ENCODE results near the gene CCDC85C.

Gene CCDC85C

GRCh38 chr14:99518441-99519346 is 85.3 kb downstream of the CCDC85C start:
- DNase-seq (ENCODE audit: insufficient read length, low spot score): peak; percentile 95
- TF ChIP-seq TAF1 (IDR thresholded peaks at IDR 0.05; ENCODE audit: low read depth, low read length) (no peak), SPI1 (IDR thresholded peaks at IDR 0.05; ENCODE audit: low read depth, low read length) (no peak), POLR2AphosphoS5 (IDR thresholded peaks at IDR 0.05; ENCODE audit: low read depth, low read length) (no peak), POLR2A (IDR thresholded peaks at IDR 0.05; ENCODE audit: low read depth, low read length) (no peak), PAX5 (IDR thresholded peaks at IDR 0.05; ENCODE audit: insufficient read depth, low read length, severe bottlenecking) (no peak)
- peak; percentile 93 for FAIRE-seq

GRCh38 chr14:99517643-99518381 is 86.2 kb downstream of the CCDC85C start:
- FAIRE-seq: no peak

GRCh38 chr14:99516871-99517642 is 87.0 kb downstream of the CCDC85C start:
- no peak for FAIRE-seq
- TF ChIP-seq POLR2AphosphoS5 (IDR thresholded peaks at IDR 0.05; ENCODE audit: low read depth, low read length) (no peak), POU2F2 (IDR thresholded peaks at IDR 0.05; ENCODE audit: low read depth, low read length) (no peak), TAF1 (IDR thresholded peaks at IDR 0.05; ENCODE audit: low read depth, low read length) (no peak), POLR2A (IDR thresholded peaks at IDR 0.05; ENCODE audit: low read depth, low read length) (no peak)
- peak; percentile 9 for DNase-seq (ENCODE audit: insufficient read length, low spot score)

More at GRCh38 chr14:99517643-99518381, 86.2 kb downstream of the CCDC85C start:
- no peak for TF ChIP-seq POLR2A (IDR thresholded peaks at IDR 0.05; ENCODE audit: low read depth, low read length)
- TF ChIP-seq POU2F2 (IDR thresholded peaks at IDR 0.05; ENCODE audit: low read depth, low read length): no peak
- TF ChIP-seq SPI1 (IDR thresholded peaks at IDR 0.05; ENCODE audit: low read depth, low read length): no peak
- TF ChIP-seq POLR2AphosphoS5 (IDR thresholded peaks at IDR 0.05; ENCODE audit: low read depth, low read length): no peak
- TF ChIP-seq PAX5 (IDR thresholded peaks at IDR 0.05; ENCODE audit: insufficient read depth, low read length, severe bottlenecking): no peak
- no peak for TF ChIP-seq TAF1 (IDR thresholded peaks at IDR 0.05; ENCODE audit: low read depth, low read length)
- no peak for DNase-seq (ENCODE audit: insufficient read length, low spot score)

- no peak for FAIRE-seq
- no peak for TF ChIP-seq POLR2A (IDR thresholded peaks at IDR 0.05; ENCODE audit: low read depth, low read length)
- TF ChIP-seq POLR2AphosphoS5 (IDR thresholded peaks at IDR 0.05; ENCODE audit: low read depth, low read length): no peak
- no peak for TF ChIP-seq POU2F2 (IDR thresholded peaks at IDR 0.05; ENCODE audit: low read depth, low read length)
- no peak for TF ChIP-seq SPI1 (IDR thresholded peaks at IDR 0.05; ENCODE audit: low read depth, low read length)
- no peak for TF ChIP-seq TAF1 (IDR thresholded peaks at IDR 0.05; ENCODE audit: low read depth, low read length)
- TF ChIP-seq PAX5 (IDR thresholded peaks at IDR 0.05; ENCODE audit: insufficient read depth, low read length, severe bottlenecking): no peak
- no peak for DNase-seq (ENCODE audit: insufficient read length, low spot score)
Observed at GRCh38 chr14:99516156-99516870, 87.7 kb downstream of the CCDC85C start.

- DNase-seq (ENCODE audit: insufficient read length, low spot score) (no peak), FAIRE-seq (no peak)
- no peak for TF ChIP-seq POLR2A (IDR thresholded peaks at IDR 0.05; ENCODE audit: low read depth, low read length)
- no peak for TF ChIP-seq POU2F2 (IDR thresholded peaks at IDR 0.05; ENCODE audit: low read depth, low read length)
- TF ChIP-seq TAF1 (IDR thresholded peaks at IDR 0.05; ENCODE audit: low read depth, low read length): no peak
- no peak for TF ChIP-seq SPI1 (IDR thresholded peaks at IDR 0.05; ENCODE audit: low read depth, low read length)
- no peak for TF ChIP-seq POLR2AphosphoS5 (IDR thresholded peaks at IDR 0.05; ENCODE audit: low read depth, low read length)
- TF ChIP-seq PAX5 (IDR thresholded peaks at IDR 0.05; ENCODE audit: insufficient read depth, low read length, severe bottlenecking): no peak
Observed at GRCh38 chr14:99515301-99516155, 88.5 kb downstream of the CCDC85C start.

GRCh38 chr14:99514552-99515300 is 89.3 kb downstream of the CCDC85C start:
- no peak for DNase-seq (ENCODE audit: insufficient read length, low spot score)
- FAIRE-seq: no peak
- TF ChIP-seq PAX5 (IDR thresholded peaks at IDR 0.05; ENCODE audit: insufficient read depth, low read length, severe bottlenecking) (no peak), SPI1 (IDR thresholded peaks at IDR 0.05; ENCODE audit: low read depth, low read length) (no peak), POU2F2 (IDR thresholded peaks at IDR 0.05; ENCODE audit: low read depth, low read length) (no peak)

GRCh38 chr14:99513946-99514551 is 90.0 kb downstream of the CCDC85C start:
- DNase-seq (ENCODE audit: insufficient read length, low spot score) (no peak), FAIRE-seq (no peak)

More at GRCh38 chr14:99513946-99514551, 90.0 kb downstream of the CCDC85C start:
- TF ChIP-seq POLR2AphosphoS5 (IDR thresholded peaks at IDR 0.05; ENCODE audit: low read depth, low read length) (no peak; the same call in 1 of the 2 replicates), POLR2A (IDR thresholded peaks at IDR 0.05; ENCODE audit: low read depth, low read length) (no peak), POU2F2 (IDR thresholded peaks at IDR 0.05; ENCODE audit: low read depth, low read length) (no peak), SPI1 (IDR thresholded peaks at IDR 0.05; ENCODE audit: low read depth, low read length) (no peak), PAX5 (IDR thresholded peaks at IDR 0.05; ENCODE audit: insufficient read depth, low read length, severe bottlenecking) (no peak), TAF1 (IDR thresholded peaks at IDR 0.05; ENCODE audit: low read depth, low read length) (no peak)

All from GM12891 (cell line).